ENCODE results near the gene HEYL. TPM values are rescaled to one million over a fixed set of nuclear protein-coding genes. Genes with fewer than 3 reads are reported as not detected.
A peak's percentile ranks its signal among the peaks of the same experiment; 100 is the strongest.

Gene HEYL
- total RNA-seq, 1 donor from 2014 or later = 63.2 TPM

- no peaks in the 10 kb centered on the region for H3K9me3 Mint-ChIP-seq (ENCODE audit: low read depth)
- no peak overlapping the region for H3K4me3 Mint-ChIP-seq (ENCODE audit: unreplicated experiment)
- no peak for TF ChIP-seq CTCF (IDR thresholded peaks at IDR 0.05)
- no peaks in the 10 kb centered on the region for H3K4me1 Mint-ChIP-seq (ENCODE audit: low read depth)
- no peak overlapping the region for H3K27ac Mint-ChIP-seq (ENCODE audit: unreplicated experiment)
- H3K27me3 Mint-ChIP-seq (ENCODE audit: low read depth) = peaks cover 64% of the 10 kb centered on the region
- H3K36me3 Mint-ChIP-seq (ENCODE audit: low read depth) = peaks cover 2% of the 10 kb centered on the region
- DNase-seq (ENCODE audit: low spot score) = peak; percentile 90
Measured at GRCh38 chr1:39684313-39684664, 44.8 kb upstream of the HEYL start.

- no peak overlapping the region for H3K27ac Mint-ChIP-seq (ENCODE audit: unreplicated experiment)
- H3K27me3 Mint-ChIP-seq (ENCODE audit: low read depth) = peaks cover 59% of the 10 kb centered on the region
Measured at GRCh38 chr1:39683591-39684312, 44.3 kb upstream of the HEYL start.

GRCh38 chr1:39681999-39682398 lies 42.6 kb upstream of the HEYL start:
- Mint-ChIP-seq H3K27ac (ENCODE audit: unreplicated experiment) (no peak overlapping the region), H3K4me1 (ENCODE audit: low read depth) (no peaks in the 10 kb centered on the region), H3K9me3 (ENCODE audit: low read depth) (no peaks in the 10 kb centered on the region), H3K27me3 (ENCODE audit: low read depth) (peaks cover 43% of the 10 kb centered on the region), H3K4me3 (ENCODE audit: unreplicated experiment) (no peak overlapping the region), H3K36me3 (ENCODE audit: low read depth) (peaks cover 2% of the 10 kb centered on the region)
- peak; percentile 10 for DNase-seq (ENCODE audit: low spot score)
- TF ChIP-seq CTCF (IDR thresholded peaks at IDR 0.05) = no peak

More at GRCh38 chr1:39683591-39684312, 44.3 kb upstream of the HEYL start:
- peak; percentile 78 for DNase-seq (ENCODE audit: low spot score)
- peaks cover 2% of the 10 kb centered on the region for H3K36me3 Mint-ChIP-seq (ENCODE audit: low read depth)
- no peak for TF ChIP-seq CTCF (IDR thresholded peaks at IDR 0.05)
- no peaks in the 10 kb centered on the region for H3K4me1 Mint-ChIP-seq (ENCODE audit: low read depth)
- no peaks in the 10 kb centered on the region for H3K9me3 Mint-ChIP-seq (ENCODE audit: low read depth)
- H3K4me3 Mint-ChIP-seq (ENCODE audit: unreplicated experiment) = no peak overlapping the region

DNA sequence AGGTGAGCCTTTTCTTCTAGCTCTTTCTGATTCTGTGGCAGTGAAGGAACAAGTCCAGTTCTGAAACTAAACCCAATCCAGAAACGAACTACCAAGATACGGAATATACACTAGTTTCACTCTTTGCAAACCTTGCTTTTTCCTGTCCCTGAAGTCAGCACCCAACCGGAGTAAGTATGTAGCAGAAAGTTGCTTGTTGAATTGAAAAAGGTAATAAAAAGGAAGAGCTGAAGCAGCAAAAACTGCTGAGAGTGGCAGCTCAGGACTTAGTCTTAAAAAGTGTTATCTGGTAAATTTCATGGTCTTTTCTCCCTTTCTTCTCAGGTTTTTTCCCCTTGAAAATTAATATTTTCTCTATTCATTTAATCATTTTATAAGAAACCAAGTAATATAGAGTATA lies 41.9 kb upstream of the HEYL start:
- no peak overlapping the region for H3K4me3 Mint-ChIP-seq (ENCODE audit: unreplicated experiment)
- H3K9me3 Mint-ChIP-seq (ENCODE audit: low read depth) = no peaks in the 10 kb centered on the region
- no peak for DNase-seq (ENCODE audit: low spot score)
- H3K4me1 Mint-ChIP-seq (ENCODE audit: low read depth) = no peaks in the 10 kb centered on the region
- peaks cover 40% of the 10 kb centered on the region for H3K27me3 Mint-ChIP-seq (ENCODE audit: low read depth)
- H3K27ac Mint-ChIP-seq (ENCODE audit: unreplicated experiment) = no peak overlapping the region
- H3K36me3 Mint-ChIP-seq (ENCODE audit: low read depth) = peaks cover 2% of the 10 kb centered on the region
- no peak for TF ChIP-seq CTCF (IDR thresholded peaks at IDR 0.05)

- peaks cover 2% of the 10 kb centered on the region for H3K36me3 Mint-ChIP-seq (ENCODE audit: low read depth)
- TF ChIP-seq CTCF (IDR thresholded peaks at IDR 0.05) = no peak
- H3K9me3 Mint-ChIP-seq (ENCODE audit: low read depth) = no peaks in the 10 kb centered on the region
- H3K4me1 Mint-ChIP-seq (ENCODE audit: low read depth) = no peaks in the 10 kb centered on the region
- DNase-seq (ENCODE audit: low spot score) = peak; percentile 32
- peaks cover 38% of the 10 kb centered on the region for H3K27me3 Mint-ChIP-seq (ENCODE audit: low read depth)
- H3K4me3 Mint-ChIP-seq (ENCODE audit: unreplicated experiment) = no peak overlapping the region
- no peak overlapping the region for H3K27ac Mint-ChIP-seq (ENCODE audit: unreplicated experiment)
Measured at GRCh38 chr1:39680751-39681150, 41.3 kb upstream of the HEYL start.
